Epidermal melanocyte (primary cell): ENCODE results near the gene BRICD5.

Experiments used
- DNase-seq: peaks from one replicate; pipeline ENCODE4 v3.0.0; 2011; ENCODE audit warnings: low spot score; ENCODE audit not compliant: insufficient read length

Gene BRICD5

GRCh38 chr16:2199621-2200139 lies 11.0 kb downstream of the BRICD5 start:
- DNase-seq, result no peak

- no peak for DNase-seq
Measured at GRCh38 chr16:2199095-2199494, 11.6 kb downstream of the BRICD5 start.

- no peak for DNase-seq
Measured at GRCh38 chr16:2198283-2198682, 12.4 kb downstream of the BRICD5 start.

- no peak for DNase-seq
Measured at GRCh38 chr16:2197765-2198164, 12.9 kb downstream of the BRICD5 start.

GRCh38 chr16:2196981-2197511 lies 13.6 kb downstream of the BRICD5 start:
- DNase-seq, result no peak

GRCh38 chr16:2196162-2196980 lies 14.3 kb downstream of the BRICD5 start, which contains the start of gene CASKIN1:
TSS of gene CASKIN1 (minus strand) at chr16:2196605. CDS start at chr16:2196432, 173 bp downstream.
- no peak for DNase-seq

GRCh38 chr16:2195322-2196161 lies 15.1 kb downstream of the BRICD5 start:
- DNase-seq, result no peak

GRCh38 chr16:2194852-2195321 lies 15.8 kb downstream of the BRICD5 start:
- no peak for DNase-seq

GRCh38 chr16:2194166-2194834 lies 16.4 kb downstream of the BRICD5 start:
- no peak for DNase-seq

- DNase-seq, result no peak
Measured at GRCh38 chr16:2191446-2191706, 19.3 kb downstream of the BRICD5 start.

- DNase-seq, result no peak
Measured at GRCh38 chr16:2190659-2191445, 19.8 kb downstream of the BRICD5 start.

GRCh38 chr16:2190002-2190658 lies 20.5 kb downstream of the BRICD5 start:
- no peak for DNase-seq

- no peak for DNase-seq
Measured at GRCh38 chr16:2189252-2189893, 21.3 kb downstream of the BRICD5 start.

GRCh38 chr16:2188395-2188794 lies 22.3 kb downstream of the BRICD5 start:
- no peak for DNase-seq

GRCh38 chr16:2187212-2187611 lies 23.5 kb downstream of the BRICD5 start:
- no peak for DNase-seq

GRCh38 chr16:2186505-2186904 lies 24.2 kb downstream of the BRICD5 start:
- DNase-seq, result no peak

GRCh38 chr16:2186064-2186463 lies 24.6 kb downstream of the BRICD5 start:
- no peak for DNase-seq

GRCh38 chr16:2184962-2185361 lies 25.7 kb downstream of the BRICD5 start:
- no peak for DNase-seq

GRCh38 chr16:2184346-2184745 lies 26.3 kb downstream of the BRICD5 start:
- no peak for DNase-seq

GRCh38 chr16:2183671-2184070 lies 27.0 kb downstream of the BRICD5 start:
- DNase-seq, result no peak
